NCI-H82 treated with DMSO at 0.1 percent for 48 hours (cell line): Measurements from ENCODE around the gene REV3L.
"Not testable (repeated sequence)": the region's sequence is repeated elsewhere in the genome, so short reads cannot be mapped to it uniquely, and the experiment has no call there.

Source experiments
- DNase-seq: peaks from one replicate; lab custom pipeline; 2025; ENCODE audit not compliant: unreplicated experiment; lab: John Stamatoyannopoulos, UW

REV3L gene

GRCh38 chr6:111266276-111266675 lies 216.7 kb downstream of the REV3L start:
- no peak for DNase-seq

GRCh38 chr6:111265842-111266241 lies 217.2 kb downstream of the REV3L start:
- no peak for DNase-seq

GRCh38 chr6:111263837-111264236 lies 219.2 kb downstream of the REV3L start:
- no peak for DNase-seq

- peak; percentile 15 for DNase-seq
Observed at GRCh38 chr6:111260570-111261298, 222.3 kb downstream of the REV3L start.

- peak; percentile 99 for DNase-seq
Observed at GRCh38 chr6:111259089-111259831, 223.8 kb downstream of the REV3L start.

GRCh38 chr6:111258615-111259088 lies 224.4 kb downstream of the REV3L start:
- no peak for DNase-seq

GRCh38 chr6:111258010-111258409 lies 225.0 kb downstream of the REV3L start:
- DNase-seq = no peak

GRCh38 chr6:111256646-111257045 lies 226.4 kb downstream of the REV3L start:
- no peak for DNase-seq

- not testable (repeated sequence) for DNase-seq
Observed at GRCh38 chr6:111255838-111256237, 227.2 kb downstream of the REV3L start.

GRCh38 chr6:111254779-111255166 lies 228.2 kb downstream of the REV3L start:
- DNase-seq = no peak

GRCh38 chr6:111254004-111254778 lies 228.8 kb downstream of the REV3L start:
- DNase-seq = no peak

GRCh38 chr6:111252726-111253125 lies 230.3 kb downstream of the REV3L start:
- no peak for DNase-seq

GRCh38 chr6:111250791-111251354 lies 232.1 kb downstream of the REV3L start:
- no peak for DNase-seq
